Choroid plexus epithelial cell (primary cell): Measurements from ENCODE around the gene ANKRD53.

Source experiments
- DNase-seq: peaks from one replicate; pipeline ENCODE4 v3.0.0-alpha.2; 2010; ENCODE audit warnings: low read depth
- H3K4me3 ChIP-seq: 2 replicates; pipeline ENCODE4 v1.5.1; 2011; ENCODE audit warnings: low read depth, mild to moderate bottlenecking, control low read depth, low read length, moderate library complexity
- CTCF ChIP-seq: conservative IDR thresholded peaks from 2 replicates; pipeline ENCODE4 v1.5.1; 2011; ENCODE audit warnings: low read depth, mild to moderate bottlenecking, control low read depth, inconsistent platforms, low read length, moderate library complexity

ANKRD53 gene

GRCh38 chr2:70941186-70941585, 37.2 kb upstream of the ANKRD53 start:
- no peak for TF ChIP-seq CTCF
- no peak overlapping the region for H3K4me3 ChIP-seq
- DNase-seq, result no peak

GRCh38 chr2:70941701-70942100, 36.7 kb upstream of the ANKRD53 start:
- H3K4me3 ChIP-seq, result no peak overlapping the region
- DNase-seq, result no peak
- no peak for TF ChIP-seq CTCF

- H3K4me3 ChIP-seq, result no peak overlapping the region
- no peak for DNase-seq
- no peak for TF ChIP-seq CTCF
These were observed 35.8 kb upstream of the ANKRD53 start for GRCh38 chr2:70942396-70943204.

- no peak overlapping the region for H3K4me3 ChIP-seq
- DNase-seq, result no peak
- no peak for TF ChIP-seq CTCF
These were observed 35.1 kb upstream of the ANKRD53 start for GRCh38 chr2:70943205-70943871.

GRCh38 chr2:70944111-70944690, 34.2 kb upstream of the ANKRD53 start:
- no peak for TF ChIP-seq CTCF
- H3K4me3 ChIP-seq, result no peak overlapping the region
- no peak for DNase-seq

GRCh38 chr2:70946832-70947442, 31.5 kb upstream of the ANKRD53 start:
- DNase-seq, result peak; percentile 80

More at GRCh38 chr2:70946832-70947442, 31.5 kb upstream of the ANKRD53 start:
- TF ChIP-seq CTCF, result peak; percentile 83
- no peak overlapping the region for H3K4me3 ChIP-seq
